HG03039 (cell line): ENCODE measurements around the gene ZFP69B.
A peak's percentile ranks its signal among the peaks of the same experiment; 100 is the strongest.
"Not testable (repeated sequence)": the region's sequence is repeated elsewhere in the genome, so short reads cannot be mapped to it uniquely, and the experiment has no call there.

ENCODE experiments used
- ATAC-seq: cut with Tn5 transposase; IDR thresholded peaks from one replicate; pipeline ENCODE4 v1.9.1; 2021; ENCODE audit warnings: mild to moderate bottlenecking, moderate library complexity; ENCODE audit not compliant: unreplicated experiment

ZFP69B gene

GRCh38 chr1:40435471-40435870 lies 14.8 kb upstream of the ZFP69B start:
- ATAC-seq: no peak

GRCh38 chr1:40435876-40436275 lies 14.4 kb upstream of the ZFP69B start:
- no peak for ATAC-seq

DNA sequence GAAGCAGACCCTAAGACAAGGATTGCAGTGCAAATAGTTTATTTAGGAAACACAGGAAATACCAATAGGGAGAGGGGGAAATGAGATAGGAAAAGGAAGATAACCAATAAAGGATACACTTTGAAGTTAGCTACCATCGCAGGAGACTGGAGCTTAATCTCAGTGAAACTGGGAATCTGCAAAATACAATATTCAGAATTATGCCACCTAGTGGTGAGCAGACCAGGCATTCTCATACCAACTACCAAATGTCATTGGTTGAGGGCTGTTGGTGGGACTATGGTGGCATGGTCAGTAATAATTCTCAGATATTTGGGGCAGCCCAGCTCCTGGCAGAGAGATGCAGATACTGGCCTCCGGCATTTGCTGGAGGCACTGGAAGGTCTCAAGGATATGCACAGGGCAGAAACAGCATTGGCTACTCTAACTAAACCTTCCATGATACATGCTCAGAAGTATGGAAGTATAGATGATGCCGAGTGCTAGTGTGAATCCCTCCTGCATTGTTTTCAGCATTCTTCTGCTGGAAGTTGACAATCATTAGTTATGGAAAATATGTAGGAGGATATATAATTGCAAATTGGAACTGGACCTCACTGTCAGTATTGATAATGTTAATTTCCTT lies 11.8 kb upstream of the ZFP69B start:
- ATAC-seq: no peak

GRCh38 chr1:40439247-40439646 lies 11.0 kb upstream of the ZFP69B start:
- ATAC-seq: no peak

- peak; percentile 34 for ATAC-seq
These were observed 390 bp downstream of the ZFP69B start for GRCh38 chr1:40450495-40451237.

DNA sequence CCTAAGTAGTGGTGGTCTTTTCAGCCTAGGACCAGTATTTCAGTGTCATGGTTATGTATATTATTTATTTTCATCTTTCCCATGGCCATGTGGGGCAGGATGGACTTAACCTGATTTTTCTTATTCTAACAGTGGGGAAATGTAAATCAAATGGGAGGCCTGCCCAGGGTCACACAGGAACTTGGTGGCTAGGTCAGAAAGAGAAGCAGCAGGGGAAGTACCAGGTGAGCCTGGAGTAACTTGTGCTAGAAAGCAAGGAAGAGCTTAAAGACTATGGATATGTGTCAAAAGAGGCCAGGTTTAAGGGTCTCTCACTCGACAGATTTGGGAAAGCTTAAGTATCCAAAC lies 936 bp downstream of the ZFP69B start:
- ATAC-seq: peak; percentile 8

- ATAC-seq: no peak
These were observed 4.6 kb downstream of the ZFP69B start for GRCh38 chr1:40454873-40455272.

DNA sequence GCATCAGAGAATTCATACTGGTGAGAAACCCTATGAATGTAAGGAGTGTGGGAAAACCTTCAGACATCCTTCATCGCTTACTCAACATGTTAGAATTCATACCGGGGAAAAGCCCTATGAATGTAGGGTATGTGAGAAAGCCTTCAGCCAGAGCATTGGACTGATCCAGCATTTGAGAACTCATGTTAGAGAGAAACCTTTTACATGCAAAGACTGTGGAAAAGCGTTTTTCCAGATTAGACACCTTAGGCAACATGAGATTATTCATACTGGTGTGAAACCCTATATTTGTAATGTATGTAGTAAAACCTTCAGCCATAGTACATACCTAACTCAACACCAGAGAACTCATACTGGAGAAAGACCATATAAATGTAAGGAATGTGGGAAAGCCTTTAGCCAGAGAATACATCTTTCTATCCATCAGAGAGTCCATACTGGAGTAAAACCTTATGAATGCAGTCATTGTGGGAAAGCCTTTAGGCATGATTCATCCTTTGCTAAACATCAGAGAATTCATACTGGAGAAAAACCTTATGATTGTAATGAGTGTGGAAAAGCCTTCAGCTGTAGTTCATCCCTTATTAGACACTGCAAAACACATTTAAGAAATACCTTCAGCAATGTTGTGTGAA lies 12.8 kb downstream of the ZFP69B start:
- no peak for ATAC-seq

- no peak for ATAC-seq
These were observed 19.1 kb downstream of the ZFP69B start for GRCh38 chr1:40469327-40469726.

DNA sequence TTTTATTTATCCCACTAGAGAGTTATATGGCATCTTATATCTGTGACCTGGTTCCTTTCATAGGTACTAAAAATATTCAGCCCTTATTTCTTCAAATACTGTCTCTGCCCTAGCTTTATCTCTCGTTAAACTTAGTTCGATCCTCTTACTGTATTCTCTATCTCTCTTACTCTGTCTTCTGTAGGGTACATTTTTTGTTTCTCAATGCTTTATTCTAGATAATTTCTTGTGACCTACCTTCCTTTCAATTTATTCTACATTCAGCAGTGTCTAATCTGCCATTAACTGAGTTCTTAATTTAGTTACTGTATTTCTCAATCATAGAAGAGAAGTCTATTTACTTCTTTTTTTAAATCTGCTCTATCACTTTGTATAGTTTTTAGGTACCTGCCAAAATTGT lies 25.0 kb downstream of the ZFP69B start:
- no peak for ATAC-seq

DNA sequence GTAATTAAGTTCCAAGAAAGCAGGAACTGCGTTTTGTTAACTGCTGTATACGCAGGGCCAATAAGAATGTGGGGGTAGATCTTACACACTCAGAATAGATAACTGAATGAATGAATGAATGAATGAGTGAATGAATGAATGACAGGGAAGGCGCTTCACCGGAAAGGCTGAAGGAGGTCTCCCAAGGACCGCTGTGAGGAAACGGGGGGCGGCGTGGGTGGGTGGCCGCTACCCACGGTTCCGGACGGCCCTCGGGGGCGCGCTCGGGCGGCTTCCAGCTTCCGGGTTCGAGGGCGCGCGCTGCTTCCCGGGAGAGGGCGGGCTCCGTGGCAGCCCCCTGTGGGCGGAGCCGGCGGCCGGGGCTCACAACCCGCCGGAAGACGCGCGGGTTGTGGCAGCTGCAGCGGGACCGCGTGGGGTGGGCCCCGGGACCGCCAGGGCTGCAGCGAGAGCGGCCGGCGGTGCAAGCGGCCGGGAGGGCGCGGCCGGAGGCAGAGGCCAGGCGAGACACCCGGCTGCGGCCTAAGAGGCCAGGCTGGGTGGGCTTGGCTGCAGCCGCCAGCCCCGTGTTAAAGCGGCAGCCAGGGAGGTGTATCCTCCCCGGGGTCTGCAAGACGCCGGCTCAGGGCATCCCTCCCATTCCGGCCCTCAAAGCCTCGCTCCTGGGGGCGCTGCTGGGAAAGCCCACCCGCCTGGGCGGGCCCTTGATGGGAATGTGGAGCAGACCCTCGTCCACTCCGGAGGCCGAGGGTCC lies 26.8 kb downstream of the ZFP69B start, which contains the start of gene ZFP69:
Gene ZFP69 (plus strand): TSS at position 367 of the 754 bp plus-strand sequence. CDS start 2,072 bp downstream, outside the sequence.
- peak; percentile 60 for ATAC-seq

GRCh38 chr1:40477678-40478053 lies 27.4 kb downstream of the ZFP69B start:
- ATAC-seq: peak; percentile 15

DNA sequence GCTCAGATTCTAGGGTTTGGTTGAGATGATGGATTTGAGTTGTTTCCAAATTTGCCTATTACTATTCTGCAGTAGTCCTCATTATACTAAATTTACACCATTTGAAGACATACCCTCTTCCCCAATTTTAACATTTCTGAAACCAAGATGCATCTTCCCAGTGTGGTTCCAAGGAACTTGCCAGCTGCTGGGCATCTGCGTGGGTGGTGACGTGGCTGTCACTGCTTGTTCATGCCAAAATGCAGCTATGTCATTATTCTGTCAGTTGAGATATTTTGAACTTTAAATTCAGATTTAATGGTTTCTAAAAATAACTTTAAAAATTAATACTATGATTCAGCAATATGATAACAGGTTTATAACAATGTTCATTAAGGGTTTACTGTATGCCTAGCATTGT lies 28.0 kb downstream of the ZFP69B start:
- no peak for ATAC-seq

- no peak for ATAC-seq
These were observed 28.9 kb downstream of the ZFP69B start for GRCh38 chr1:40479156-40479555.

DNA sequence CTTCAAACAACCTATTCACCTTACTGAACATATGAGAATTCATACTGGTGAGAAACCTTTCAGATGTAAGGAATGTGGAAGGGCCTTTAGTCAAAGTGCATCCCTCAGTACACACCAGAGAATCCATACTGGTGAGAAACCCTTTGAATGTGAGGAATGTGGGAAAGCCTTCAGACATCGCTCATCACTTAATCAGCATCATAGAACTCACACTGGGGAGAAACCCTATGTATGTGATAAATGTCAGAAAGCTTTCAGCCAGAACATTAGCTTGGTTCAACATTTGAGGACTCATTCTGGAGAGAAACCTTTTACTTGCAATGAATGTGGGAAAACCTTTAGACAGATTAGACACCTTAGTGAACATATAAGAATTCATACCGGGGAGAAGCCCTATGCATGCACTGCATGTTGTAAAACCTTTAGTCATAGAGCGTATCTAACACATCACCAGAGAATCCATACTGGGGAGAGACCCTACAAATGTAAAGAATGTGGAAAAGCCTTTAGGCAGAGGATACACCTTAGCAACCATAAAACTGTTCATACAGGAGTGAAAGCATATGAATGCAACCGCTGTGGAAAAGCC lies 45.1 kb downstream of the ZFP69B start:
- no peak for ATAC-seq

DNA sequence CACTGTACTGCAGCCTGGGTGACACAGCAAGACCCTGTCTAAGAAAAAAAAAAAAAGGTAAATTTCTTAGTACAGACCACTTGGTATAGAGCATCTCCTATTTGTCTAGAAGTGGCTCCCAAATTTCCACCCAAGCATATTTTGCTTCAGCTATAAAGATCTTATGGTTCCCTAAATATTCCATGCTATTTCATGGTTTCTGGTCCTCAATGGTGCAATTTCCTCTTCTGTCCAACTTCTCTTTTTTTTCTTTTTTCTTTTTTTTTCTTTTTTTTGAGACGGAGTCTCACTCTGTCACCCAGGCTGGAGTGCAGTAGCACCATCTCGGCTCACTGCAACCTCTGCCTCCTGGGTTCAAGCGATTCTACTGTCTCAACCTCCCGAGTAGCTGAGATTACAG lies 52.4 kb downstream of the ZFP69B start:
- ATAC-seq: not testable (repeated sequence)

GRCh38 chr1:40507973-40508372 lies 57.7 kb downstream of the ZFP69B start:
- no peak for ATAC-seq

GRCh38 chr1:40508375-40509341 lies 58.4 kb downstream of the ZFP69B start, which contains the start of gene EXO5:
EXO5 (plus strand) TSS chr1:40508767; CDS start chr1:40514545, 5,778 bp downstream.
- peak; percentile 82 for ATAC-seq
